Neural cell (in vitro differentiated cells): ENCODE data around the gene RANBP3. TPM values are rescaled to one million over a fixed set of nuclear protein-coding genes. Genes with fewer than 3 reads are reported as not detected.

ENCODE experiments used
- H2AFZ ChIP-seq: fragments of 200-600, 300-800 bp; sonication (generic), shearing (Covaris generic); 2 replicates; pipeline ENCODE4 v1.6.0; 2014; ENCODE audit warnings: low read depth, mild to moderate bottlenecking, antibody characterized with exemption, low read length, moderate library complexity
- H3F3A ChIP-seq: fragments of 200-600 bp; shearing (Covaris generic); 2 replicates; pipeline ENCODE4 v1.6.1; 2016; ENCODE audit warnings: mild to moderate bottlenecking, moderate library complexity, mixed read lengths, antibody characterized with exemption, low read length; ENCODE audit not compliant: insufficient read depth, poor library complexity, severe bottlenecking
- H3K27ac ChIP-seq: fragments of 200-600, 300-800 bp; sonication (generic), shearing (Covaris generic); 2 replicates; pipeline ENCODE4 v1.5.1; 2014; ENCODE audit warnings: mild to moderate bottlenecking, low read length, moderate library complexity
- H3K27me3 ChIP-seq: fragments of 300-800, 200-600 bp; sonication (generic), shearing (Covaris generic); 2 replicates; pipeline ENCODE4 v1.6.0; 2014; ENCODE audit warnings: mild to moderate bottlenecking, low read depth, low read length, moderate library complexity; ENCODE audit not compliant: insufficient read depth
- H3K36me3 ChIP-seq: fragments of 300-800, 200-600 bp; sonication (generic), shearing (Covaris generic); 2 replicates; pipeline ENCODE4 v1.5.1; 2014; ENCODE audit warnings: mild to moderate bottlenecking, antibody characterized with exemption, low read length, moderate library complexity; ENCODE audit not compliant: insufficient read depth
- H3K4me2 ChIP-seq: fragments of 300-800, 200-600 bp; sonication (generic), shearing (Covaris generic); 2 replicates; pipeline ENCODE4 v1.6.0; 2014; ENCODE audit warnings: mild to moderate bottlenecking, low read length
- H3K4me3 ChIP-seq: fragments of 300-800, 200-600 bp; sonication (generic), shearing (Covaris generic); 2 replicates; pipeline ENCODE4 v1.5.1; 2014; ENCODE audit warnings: mild to moderate bottlenecking, low read length, moderate library complexity
- H3K79me2 ChIP-seq: fragments of 200-600 bp; shearing (Covaris generic); replicated peaks from 2 replicates; pipeline ENCODE4 v1.6.0; 2014; ENCODE audit warnings: mild to moderate bottlenecking, low read length, moderate library complexity; ENCODE audit not compliant: insufficient read depth
- H3K9ac ChIP-seq: fragments of 300-800, 200-600 bp; sonication (generic), shearing (Covaris generic); 2 replicates; pipeline ENCODE4 v1.6.1; 2016; ENCODE audit warnings: mild to moderate bottlenecking, low read length, mixed read lengths
- H3K9me2 ChIP-seq: fragments of 200-600 bp; shearing (Covaris generic); 2 replicates; pipeline ENCODE4 v1.6.1; 2016; ENCODE audit warnings: mild to moderate bottlenecking, low read length, mixed read lengths; ENCODE audit not compliant: insufficient read depth
- H3K9me3 ChIP-seq: fragments of 200-600, 300-800 bp; sonication (generic), shearing (Covaris generic); 2 replicates; pipeline ENCODE4 v1.6.1; 2016; ENCODE audit warnings: mild to moderate bottlenecking, mixed run types, low read length, moderate library complexity, mixed read lengths
- H4K20me1 ChIP-seq: fragments of 200-600 bp; shearing (Covaris generic); 2 replicates; pipeline ENCODE4 v1.6.1; 2016; ENCODE audit warnings: mild to moderate bottlenecking, mixed run types; ENCODE audit not compliant: insufficient read depth
- EP300 ChIP-seq: fragments of 450-650 bp; conservative IDR thresholded peaks from 2 replicates; pipeline ENCODE4 v1.6.1; 2014; ENCODE audit warnings: antibody characterized with exemption, mild to moderate bottlenecking, moderate library complexity; ENCODE audit not compliant: poor library complexity, severe bottlenecking
- EZH2 ChIP-seq: fragments of 200-600, 300-800 bp; shearing (Covaris generic), sonication (generic); IDR thresholded peaks from 2 replicates; pipeline ENCODE4 v1.6.1; 2014; ENCODE audit warnings: antibody characterized with exemption, low read length, borderline replicate concordance, mild to moderate bottlenecking; ENCODE audit not compliant: insufficient read depth, poor library complexity, severe bottlenecking
- MXI1 ChIP-seq: fragments of 450-650 bp; conservative IDR thresholded peaks from 2 replicates; pipeline ENCODE4 v1.6.1; 2014; ENCODE audit warnings: antibody characterized with exemption, mild to moderate bottlenecking; ENCODE audit not compliant: poor library complexity, severe bottlenecking
- POLR2AphosphoS5 ChIP-seq: IDR thresholded peaks from 2 replicates; pipeline ENCODE4 v1.6.1; 2012
- RAD21 ChIP-seq: fragments of 450-650 bp; conservative IDR thresholded peaks from 2 replicates; pipeline ENCODE4 v1.6.1; 2014; ENCODE audit warnings: antibody characterized with exemption, mild to moderate bottlenecking, moderate library complexity
- REST ChIP-seq: IDR thresholded peaks from 2 replicates; pipeline ENCODE4 v1.6.1; 2012; ENCODE audit warnings: borderline replicate concordance
- SMC3 ChIP-seq: fragments of 450-650 bp; conservative IDR thresholded peaks from 2 replicates; pipeline ENCODE4 v1.6.1; 2014; ENCODE audit warnings: antibody characterized with exemption, mild to moderate bottlenecking, moderate library complexity; ENCODE audit not compliant: poor library complexity
- TAF1 ChIP-seq: IDR thresholded peaks from 2 replicates; pipeline ENCODE4 v1.6.1; 2012; ENCODE audit warnings: low read depth
- polyA plus RNA-seq: library from polyadenylated mRNA; depleted of rRNA; stranded (reverse); fragments of >200 nt; gene quantifications from 2 replicates; pipeline ENCODE4 v1.2.3, GENCODE V29; 2014
- TF ChIP-seq, protein P1 (sequence below): fragments of 450-650 bp; IDR thresholded peaks from 2 replicates; pipeline ENCODE4 v1.5.1; 2014; ENCODE audit warnings: antibody characterized with exemption, mild to moderate bottlenecking, moderate library complexity; ENCODE audit not compliant: poor library complexity, severe bottlenecking

RANBP3 gene
- polyA plus RNA-seq, 1 donor from 2014 or later = 67.6 TPM

- no peak overlapping the region for H2AFZ ChIP-seq
- no peaks in the 10 kb centered on the region for H3K9me2 ChIP-seq
- no peak overlapping the region for H3K4me3 ChIP-seq
- peaks cover 60% of the 10 kb centered on the region for H3K79me2 ChIP-seq
- no peaks in the 10 kb centered on the region for H3K9me3 ChIP-seq
- H3K27me3 ChIP-seq = no peaks in the 10 kb centered on the region
- peaks cover 3% of the 10 kb centered on the region for H4K20me1 ChIP-seq
- H3K36me3 ChIP-seq = peaks cover 6% of the 10 kb centered on the region
- H3K9ac ChIP-seq = no peak overlapping the region
- no peak overlapping the region for H3K27ac ChIP-seq
- no peak for TF ChIP-seq POLR2AphosphoS5
- TF ChIP-seq TAF1 = no peak
- TF ChIP-seq, protein P1, sequence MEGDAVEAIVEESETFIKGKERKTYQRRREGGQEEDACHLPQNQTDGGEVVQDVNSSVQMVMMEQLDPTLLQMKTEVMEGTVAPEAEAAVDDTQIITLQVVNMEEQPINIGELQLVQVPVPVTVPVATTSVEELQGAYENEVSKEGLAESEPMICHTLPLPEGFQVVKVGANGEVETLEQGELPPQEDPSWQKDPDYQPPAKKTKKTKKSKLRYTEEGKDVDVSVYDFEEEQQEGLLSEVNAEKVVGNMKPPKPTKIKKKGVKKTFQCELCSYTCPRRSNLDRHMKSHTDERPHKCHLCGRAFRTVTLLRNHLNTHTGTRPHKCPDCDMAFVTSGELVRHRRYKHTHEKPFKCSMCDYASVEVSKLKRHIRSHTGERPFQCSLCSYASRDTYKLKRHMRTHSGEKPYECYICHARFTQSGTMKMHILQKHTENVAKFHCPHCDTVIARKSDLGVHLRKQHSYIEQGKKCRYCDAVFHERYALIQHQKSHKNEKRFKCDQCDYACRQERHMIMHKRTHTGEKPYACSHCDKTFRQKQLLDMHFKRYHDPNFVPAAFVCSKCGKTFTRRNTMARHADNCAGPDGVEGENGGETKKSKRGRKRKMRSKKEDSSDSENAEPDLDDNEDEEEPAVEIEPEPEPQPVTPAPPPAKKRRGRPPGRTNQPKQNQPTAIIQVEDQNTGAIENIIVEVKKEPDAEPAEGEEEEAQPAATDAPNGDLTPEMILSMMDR = no peak
- TF ChIP-seq MXI1 = no peak
- TF ChIP-seq EZH2 = no peak
- TF ChIP-seq EP300 = no peak
- no peak for TF ChIP-seq REST
- TF ChIP-seq RAD21 = no peak
- no peak for TF ChIP-seq SMC3
- no peaks in the 10 kb centered on the region for H3F3A ChIP-seq
- H3K4me2 ChIP-seq = no peak overlapping the region
Observed at GRCh38 chr19:5954293-5954692, 23.6 kb downstream of the RANBP3 start.

GRCh38 chr19:5953680-5954213 lies 24.2 kb downstream of the RANBP3 start:
- H3K9me2 ChIP-seq = no peaks in the 10 kb centered on the region
- peaks cover 60% of the 10 kb centered on the region for H3K79me2 ChIP-seq
- peaks cover 6% of the 10 kb centered on the region for H3K36me3 ChIP-seq
- H3K9ac ChIP-seq = no peak overlapping the region
- H3K27me3 ChIP-seq = no peaks in the 10 kb centered on the region
- TF ChIP-seq POLR2AphosphoS5 (no peak), EP300 (no peak), MXI1 (no peak), RAD21 (no peak)
- H4K20me1 ChIP-seq = peaks cover 3% of the 10 kb centered on the region
- no peaks in the 10 kb centered on the region for H3F3A ChIP-seq
- H3K4me2 ChIP-seq = no peak overlapping the region
- no peak overlapping the region for H3K4me3 ChIP-seq
- no peak overlapping the region for H3K27ac ChIP-seq
- H3K9me3 ChIP-seq = no peaks in the 10 kb centered on the region
- no peak overlapping the region for H2AFZ ChIP-seq
